GM21717 (cell line): ENCODE results near the gene FNDC3B.

ENCODE experiments used
- ATAC-seq: cut with Tn5 transposase; IDR thresholded peaks from one replicate; pipeline ENCODE4 v1.9.1; 2021; ENCODE audit warnings: mild to moderate bottlenecking, moderate library complexity; ENCODE audit not compliant: unreplicated experiment

FNDC3B gene

GRCh38 chr3:172300862-172301261, 261.5 kb downstream of the FNDC3B start:
- ATAC-seq, result no peak

- no peak for ATAC-seq
Measured at GRCh38 chr3:172302203-172302602, 262.8 kb downstream of the FNDC3B start.

- no peak for ATAC-seq
Measured at GRCh38 chr3:172303181-172303580, 263.8 kb downstream of the FNDC3B start.

- ATAC-seq, result no peak
Measured at GRCh38 chr3:172303941-172304558, 264.7 kb downstream of the FNDC3B start.

- ATAC-seq, result no peak
Measured at GRCh38 chr3:172305552-172305951, 266.2 kb downstream of the FNDC3B start.

- no peak for ATAC-seq
Measured at GRCh38 chr3:172305974-172306373, 266.6 kb downstream of the FNDC3B start.

- ATAC-seq, result no peak
Measured at GRCh38 chr3:172307141-172307560, 267.8 kb downstream of the FNDC3B start.

- no peak for ATAC-seq
Measured at GRCh38 chr3:172309059-172309458, 269.7 kb downstream of the FNDC3B start.

- no peak for ATAC-seq
Measured at GRCh38 chr3:172309741-172310427, 270.5 kb downstream of the FNDC3B start.

- ATAC-seq, result no peak
Measured at GRCh38 chr3:172310428-172310760, 271.0 kb downstream of the FNDC3B start.

- no peak for ATAC-seq
Measured at GRCh38 chr3:172311217-172311616, 271.8 kb downstream of the FNDC3B start.

- no peak for ATAC-seq
Measured at GRCh38 chr3:172312001-172312400, 272.6 kb downstream of the FNDC3B start.

- no peak for ATAC-seq
Measured at GRCh38 chr3:172312711-172313110, 273.3 kb downstream of the FNDC3B start.

- no peak for ATAC-seq
Measured at GRCh38 chr3:172313671-172314070, 274.3 kb downstream of the FNDC3B start.

GRCh38 chr3:172314591-172315160, 275.3 kb downstream of the FNDC3B start:
- ATAC-seq, result no peak

GRCh38 chr3:172315401-172316091, 276.2 kb downstream of the FNDC3B start:
- no peak for ATAC-seq

- no peak for ATAC-seq
Measured at GRCh38 chr3:172316758-172317157, 277.4 kb downstream of the FNDC3B start.

- no peak for ATAC-seq
Measured at GRCh38 chr3:172317481-172317880, 278.1 kb downstream of the FNDC3B start.

GRCh38 chr3:172317984-172318383, 278.6 kb downstream of the FNDC3B start:
- ATAC-seq, result no peak

- ATAC-seq, result no peak
Measured at GRCh38 chr3:172319595-172319994, 280.2 kb downstream of the FNDC3B start.

- ATAC-seq, result no peak
Measured at GRCh38 chr3:172320468-172320867, 281.1 kb downstream of the FNDC3B start.

- no peak for ATAC-seq
Measured at GRCh38 chr3:172321035-172321434, 281.7 kb downstream of the FNDC3B start.
